Omental fat pad (tissue), 4 donors: Measurements from ENCODE around the gene SCUBE2. TPM values are rescaled to one million over a fixed set of nuclear protein-coding genes. Genes with fewer than 3 reads are reported as not detected.

Experiments used
- ATAC-seq: fragments of 150-250 bp; one replicate; pipeline ENCODE4 v1.9.1; 2016; ENCODE audit warnings: mild to moderate bottlenecking, moderate library complexity; ENCODE audit not compliant: low FRiP score
- DNase-seq: peaks from one replicate; pipeline ENCODE4 v3.0.0-alpha.2; 2019; ENCODE audit warnings: low spot score
- CTCF ChIP-seq, 3 donors: fragments of 450-650 bp; IDR thresholded peaks; one replicate each; pipeline ENCODE4 v1.5.1; 2016 to 2017; ENCODE audit warnings: antibody characterized with exemption in 3 of 3, mild to moderate bottlenecking in 3 of 3, moderate library complexity in 2 of 3
- total RNA-seq, 4 donors: library from RNA; depleted of rRNA; stranded (reverse); fragments of >200 nt; gene quantifications; one replicate each; pipeline ENCODE4 v1.1.0, GENCODE V29; 2016

SCUBE2 gene
- total RNA-seq, 4 donors from 2014 or later = 8.8 to 50.6 (median 29.8) TPM

GRCh38 chr11:9037046-9037780 lies 54.2 kb downstream of the SCUBE2 start:
- ATAC-seq (no peak), DNase-seq (no peak)
- TF ChIP-seq CTCF (IDR thresholded peaks at IDR 0.05) = no peak

GRCh38 chr11:9030601-9031000 lies 60.8 kb downstream of the SCUBE2 start:
- DNase-seq = no peak
- no peak for ATAC-seq
- TF ChIP-seq CTCF (IDR thresholded peaks at IDR 0.05) = no peak

- no peak for DNase-seq
- no peak for TF ChIP-seq CTCF (IDR thresholded peaks at IDR 0.05)
- ATAC-seq = no peak
Measured at GRCh38 chr11:9029422-9029821, 62.0 kb downstream of the SCUBE2 start.

- no peak for TF ChIP-seq CTCF (IDR thresholded peaks at IDR 0.05)
- DNase-seq = no peak
- no peak for ATAC-seq
Measured at GRCh38 chr11:9028581-9028980, 62.8 kb downstream of the SCUBE2 start.

GRCh38 chr11:9025101-9025850 lies 66.1 kb downstream of the SCUBE2 start:
- no peak for TF ChIP-seq CTCF (IDR thresholded peaks at IDR 0.05)
- ATAC-seq (no peak), DNase-seq (no peak)

- ATAC-seq (no peak), DNase-seq (no peak)
- TF ChIP-seq CTCF (IDR thresholded peaks at IDR 0.05) = no peak
Measured at GRCh38 chr11:9022961-9023680, 68.3 kb downstream of the SCUBE2 start.
